ENCODE measurements around the gene ACY1. TPM values are rescaled to one million over a fixed set of nuclear protein-coding genes. Genes with fewer than 3 reads are reported as not detected.

Gene ACY1
- total RNA-seq, 1 experiment from 2014 or later, result 164 TPM

DNA sequence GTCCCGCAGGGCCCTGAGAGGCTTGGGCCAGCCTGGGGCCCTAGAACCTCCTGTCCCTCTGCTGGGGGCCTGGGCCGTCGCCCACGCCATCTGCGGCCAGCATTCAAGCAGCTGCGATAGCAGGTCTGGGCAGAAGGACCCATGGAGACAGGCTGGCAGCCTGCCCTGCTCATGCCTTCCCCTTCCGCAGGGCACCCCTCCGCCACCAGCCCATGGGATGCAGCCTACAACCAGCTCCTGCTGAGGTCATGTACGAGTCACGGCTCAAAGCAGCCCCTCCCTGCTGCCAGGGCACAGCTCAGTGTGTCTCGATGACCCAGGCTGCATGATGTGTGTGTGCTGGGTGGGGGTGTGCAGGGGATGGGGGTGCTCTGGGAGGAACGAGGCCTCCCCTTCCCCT is 45.2 kb downstream of the ACY1 start:
- intact Hi-C loops (cut with micrococcal nuclease), result no loop called here
- peaks cover 21% of the 10 kb centered on the region for H3K4me1 Mint-ChIP-seq (ENCODE audit: insufficient read depth, unreplicated experiment)
- H3K36me3 Mint-ChIP-seq (ENCODE audit: insufficient read depth, unreplicated experiment), result no peaks in the 10 kb centered on the region
- no peaks in the 10 kb centered on the region for H3K9me3 Mint-ChIP-seq (ENCODE audit: unreplicated experiment)
- DNase-seq (ENCODE audit: unreplicated experiment), result no peak
- POLR2A ChIA-PET, result interaction anchor here (1.2 kb wide), 1 partner anchor 33 kb away, joined by 3 read pairs; the partner anchor contains the start of gene RPL29
- no peak overlapping the region for H3K27ac Mint-ChIP-seq (ENCODE audit: low read depth, unreplicated experiment)
- no peak overlapping the region for H3K4me3 Mint-ChIP-seq (ENCODE audit: unreplicated experiment)
- TF ChIP-seq, protein P1, sequence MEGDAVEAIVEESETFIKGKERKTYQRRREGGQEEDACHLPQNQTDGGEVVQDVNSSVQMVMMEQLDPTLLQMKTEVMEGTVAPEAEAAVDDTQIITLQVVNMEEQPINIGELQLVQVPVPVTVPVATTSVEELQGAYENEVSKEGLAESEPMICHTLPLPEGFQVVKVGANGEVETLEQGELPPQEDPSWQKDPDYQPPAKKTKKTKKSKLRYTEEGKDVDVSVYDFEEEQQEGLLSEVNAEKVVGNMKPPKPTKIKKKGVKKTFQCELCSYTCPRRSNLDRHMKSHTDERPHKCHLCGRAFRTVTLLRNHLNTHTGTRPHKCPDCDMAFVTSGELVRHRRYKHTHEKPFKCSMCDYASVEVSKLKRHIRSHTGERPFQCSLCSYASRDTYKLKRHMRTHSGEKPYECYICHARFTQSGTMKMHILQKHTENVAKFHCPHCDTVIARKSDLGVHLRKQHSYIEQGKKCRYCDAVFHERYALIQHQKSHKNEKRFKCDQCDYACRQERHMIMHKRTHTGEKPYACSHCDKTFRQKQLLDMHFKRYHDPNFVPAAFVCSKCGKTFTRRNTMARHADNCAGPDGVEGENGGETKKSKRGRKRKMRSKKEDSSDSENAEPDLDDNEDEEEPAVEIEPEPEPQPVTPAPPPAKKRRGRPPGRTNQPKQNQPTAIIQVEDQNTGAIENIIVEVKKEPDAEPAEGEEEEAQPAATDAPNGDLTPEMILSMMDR (IDR thresholded peaks at IDR 0.05; ENCODE audit: unreplicated experiment), result no peak
- BruUV-seq (replicated peaks), result no TSS peak
- H3K27me3 Mint-ChIP-seq (ENCODE audit: insufficient read depth, unreplicated experiment), result no peaks in the 10 kb centered on the region
- CTCF ChIA-PET, result interaction anchor here (0.5 to 1.6 kb wide), 3 partner anchors 25 to 90 kb away, joined by 7 to 12 read pairs (median 8); no protein-coding TSS in a partner anchor

GRCh38 chr3:52029053-52029452 is 45.7 kb downstream of the ACY1 start:
- Mint-ChIP-seq H3K27me3 (ENCODE audit: insufficient read depth, unreplicated experiment) (no peaks in the 10 kb centered on the region), H3K4me1 (ENCODE audit: insufficient read depth, unreplicated experiment) (peaks cover 21% of the 10 kb centered on the region), H3K9me3 (ENCODE audit: unreplicated experiment) (no peaks in the 10 kb centered on the region), H3K4me3 (ENCODE audit: unreplicated experiment) (no peak overlapping the region), H3K36me3 (ENCODE audit: insufficient read depth, unreplicated experiment) (no peaks in the 10 kb centered on the region), H3K27ac (ENCODE audit: low read depth, unreplicated experiment) (no peak overlapping the region)
- BruUV-seq (replicated peaks), result no TSS peak
- intact Hi-C loops (cut with micrococcal nuclease), result no loop called here
- TF ChIP-seq, protein P1 (IDR thresholded peaks at IDR 0.05; ENCODE audit: unreplicated experiment), result no peak
- POLR2A ChIA-PET, result interaction anchor here (1.2 kb wide), 1 partner anchor 33 kb away, joined by 3 read pairs; the partner anchor contains the start of gene RPL29
- CTCF ChIA-PET, result interaction anchor here (0.5 to 1.6 kb wide), 3 partner anchors 24 to 90 kb away, joined by 7 to 12 read pairs (median 8); no protein-coding TSS in a partner anchor
- DNase-seq (ENCODE audit: unreplicated experiment), result no peak

GRCh38 chr3:52029535-52029934 is 46.2 kb downstream of the ACY1 start:
- POLR2A ChIA-PET, result interaction anchor here (1.2 to 1.9 kb wide), 2 partner anchors 34 kb away, joined by 3 to 6 read pairs; partner anchors contain the start of gene RPL29
- no peak overlapping the region for H3K27ac Mint-ChIP-seq (ENCODE audit: low read depth, unreplicated experiment)
- no peaks in the 10 kb centered on the region for H3K36me3 Mint-ChIP-seq (ENCODE audit: insufficient read depth, unreplicated experiment)
- peaks cover 21% of the 10 kb centered on the region for H3K4me1 Mint-ChIP-seq (ENCODE audit: insufficient read depth, unreplicated experiment)
- H3K27me3 Mint-ChIP-seq (ENCODE audit: insufficient read depth, unreplicated experiment), result no peaks in the 10 kb centered on the region
- BruUV-seq (replicated peaks), result no TSS peak
- no peak for DNase-seq (ENCODE audit: unreplicated experiment)
- TF ChIP-seq, protein P1 (IDR thresholded peaks at IDR 0.05; ENCODE audit: unreplicated experiment), result no peak
- intact Hi-C loops (cut with micrococcal nuclease), result no loop called here
- CTCF ChIA-PET, result interaction anchor here (0.9 to 1.6 kb wide), 4 partner anchors 24 to 94 kb away, joined by 4 to 12 read pairs (median 6); no protein-coding TSS in a partner anchor
- H3K4me3 Mint-ChIP-seq (ENCODE audit: unreplicated experiment), result no peak overlapping the region
- no peaks in the 10 kb centered on the region for H3K9me3 Mint-ChIP-seq (ENCODE audit: unreplicated experiment)

DNA sequence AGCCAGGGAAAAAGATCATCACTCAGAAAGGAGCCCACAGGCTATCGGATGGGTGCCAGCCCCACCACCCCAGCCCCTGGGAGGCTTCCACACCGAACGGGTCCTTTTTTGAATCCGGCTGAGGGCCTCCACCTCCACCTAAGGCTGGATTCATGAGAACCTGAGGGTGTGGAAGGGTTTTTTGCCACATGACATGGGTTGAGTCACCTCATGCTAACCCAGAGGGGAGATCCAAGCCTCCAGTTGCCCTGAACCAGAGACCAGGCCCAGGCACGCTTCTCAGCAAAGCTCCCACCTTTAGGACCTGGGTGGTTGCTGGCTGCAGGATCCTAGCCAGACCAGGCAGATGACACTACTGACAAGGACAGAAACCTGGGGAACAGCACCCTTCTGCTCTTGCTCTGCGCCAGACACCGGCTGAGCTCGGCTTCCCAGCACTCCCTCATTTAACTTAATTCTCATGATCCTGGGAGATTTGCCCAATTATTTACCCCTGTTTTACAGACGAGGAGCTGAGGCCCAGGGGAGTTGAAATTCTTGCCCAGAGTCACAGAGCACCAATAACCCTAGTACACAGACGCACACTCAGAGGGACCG is 47.5 kb downstream of the ACY1 start:
- CTCF ChIA-PET, result interaction anchor here (0.7 kb wide), 1 partner anchor 8 kb away, joined by 3 read pairs; no protein-coding TSS in a partner anchor

More for the DNA sequence above, 47.5 kb downstream of the ACY1 start:
- Mint-ChIP-seq H3K27me3 (ENCODE audit: insufficient read depth, unreplicated experiment) (no peaks in the 10 kb centered on the region), H3K4me1 (ENCODE audit: insufficient read depth, unreplicated experiment) (peaks cover 21% of the 10 kb centered on the region), H3K4me3 (ENCODE audit: unreplicated experiment) (no peak overlapping the region), H3K36me3 (ENCODE audit: insufficient read depth, unreplicated experiment) (no peaks in the 10 kb centered on the region), H3K9me3 (ENCODE audit: unreplicated experiment) (no peaks in the 10 kb centered on the region), H3K27ac (ENCODE audit: low read depth, unreplicated experiment) (peak overlapping the region; percentile 35)
- no peak for DNase-seq (ENCODE audit: unreplicated experiment)
- POLR2A ChIA-PET, result interaction anchor here (0.6 to 1.9 kb wide), 5 partner anchors 9 to 450 kb away, joined by 3 to 6 read pairs (median 3); partner anchors contain the start of genes DUSP7, POC1A and RPL29
- intact Hi-C loops (cut with micrococcal nuclease), result no loop called here
- TF ChIP-seq, protein P1 (IDR thresholded peaks at IDR 0.05; ENCODE audit: unreplicated experiment), result no peak
- no TSS peak for BruUV-seq (replicated peaks)

All from MCF 10A (cell line).